Left lung (tissue), 10 donors: ENCODE results near the gene NUP133. TPM values are rescaled to one million over a fixed set of nuclear protein-coding genes. Genes with fewer than 3 reads are reported as not detected.

Experiments
- ATAC-seq: fragments of 200-7000 bp; cut with Tn5 transposase; one replicate; pipeline ENCODE4 v1.9.1; 2020; ENCODE audit warnings: moderate library complexity
- DNase-seq, 4 donors: peaks; one replicate each; pipeline ENCODE4 v3.0.0-alpha.2; 2013 to 2020
- H3K27ac ChIP-seq, 2 donors: fragments of 200-600 bp; sonication (generic) in 1 of 2; one replicate each; pipeline versions ENCODE4 v1.5.0 to v1.8.0; 2020 to 2021
- H3K27me3 ChIP-seq, 2 donors: fragments of 200-600 bp; sonication (generic) in 1 of 2; one replicate each; pipeline versions ENCODE4 v1.5.0 to v1.8.0; 2020 to 2021
- H3K36me3 ChIP-seq, 2 donors: fragments of 200-600 bp; sonication (generic) in 1 of 2; one replicate each; pipeline versions ENCODE4 v1.5.0 to v1.8.0; 2020 to 2021
- H3K4me1 ChIP-seq, 2 donors: fragments of 200-600 bp; one replicate each; pipeline ENCODE4 v1.8.0; 2021
- H3K4me3 ChIP-seq, 2 donors: fragments of 200-600 bp; sonication (generic) in 1 of 2; one replicate each; pipeline versions ENCODE4 v1.5.0 to v1.8.0; 2020 to 2021; ENCODE audit warnings: mild to moderate bottlenecking in 1 of 2
- H3K9me3 ChIP-seq, 2 donors: fragments of 200-600 bp; sonication (generic) in 1 of 2; one replicate each; pipeline versions ENCODE4 v1.5.0 to v1.8.0; 2020 to 2021
- CTCF ChIP-seq, 2 donors: fragments of 200-600 bp; sonication (generic) in 1 of 2; IDR thresholded peaks; one replicate each; pipeline versions ENCODE4 v1.5.0 to v1.8.0; 2021; ENCODE audit warnings: antibody characterized with exemption in 2 of 2
- intact Hi-C, 2 donors: fragments of 100-400 bp; cut with DNase I; formaldehyde crosslinking; loops; one replicate each; pipeline versions ENCODE4 v1.11.2 to v1.14.2; 2022
- polyA plus RNA-seq, 6 donors: library from polyadenylated mRNA; unstranded; fragments of 120-200 nt; gene quantifications; one replicate each; pipeline ENCODE4 v1.2.1, GENCODE V29; 2013; ENCODE audit not compliant: insufficient read length in 6 of 6
- total RNA-seq, 2 donors: library from RNA; stranded (reverse); fragmentation: NEBNext Ultra II Directional; extraction: Animal tissue kit (Norgen Biotek cat#: 25700); gene quantifications; one replicate each; pipeline ENCODE4 v1.2.1, GENCODE V29; 2021
- donor health status: DM: no; HTN: yes; CAD: no.
- donor health status: DM: no; HTN: no; CAD: no.

The NUP133 gene
- total and polyA plus RNA-seq, 8 donors: 30.2 to 47.1 (median 42.5) TPM

DNA sequence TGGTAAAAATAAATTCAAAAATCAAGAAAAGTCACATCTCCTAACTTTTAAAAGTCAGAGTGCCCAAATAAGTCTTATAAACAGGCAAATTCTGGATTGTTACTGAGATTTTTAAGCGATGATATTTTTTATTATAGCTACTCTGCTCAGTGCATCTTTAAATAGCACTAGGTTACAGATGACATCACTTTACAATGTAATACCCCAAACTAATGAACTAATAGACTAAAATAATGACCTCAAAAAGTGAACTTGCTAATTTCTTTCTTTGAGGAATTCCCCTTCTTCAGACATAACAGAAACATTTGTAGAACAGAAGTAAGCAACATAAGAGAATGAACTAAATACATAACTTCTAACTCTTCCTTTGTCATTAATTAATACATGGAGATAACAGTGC is 41.3 kb downstream of the NUP133 start:
- H3K36me3 ChIP-seq: peaks cover 0 to 98% of the 10 kb centered on the region in 2 donors
- no peak for TF ChIP-seq CTCF (IDR thresholded peaks at IDR 0.05)
- ATAC-seq (no peak), DNase-seq (no peak)
- intact Hi-C loops: no loop called here
- H3K9me3 ChIP-seq: no peaks in the 10 kb centered on the region
- H3K4me1 ChIP-seq: no peaks in the 10 kb centered on the region
- H3K27ac ChIP-seq: no peak overlapping the region
- no peak overlapping the region for H3K4me3 ChIP-seq
- no peaks in the 10 kb centered on the region for H3K27me3 ChIP-seq

DNA sequence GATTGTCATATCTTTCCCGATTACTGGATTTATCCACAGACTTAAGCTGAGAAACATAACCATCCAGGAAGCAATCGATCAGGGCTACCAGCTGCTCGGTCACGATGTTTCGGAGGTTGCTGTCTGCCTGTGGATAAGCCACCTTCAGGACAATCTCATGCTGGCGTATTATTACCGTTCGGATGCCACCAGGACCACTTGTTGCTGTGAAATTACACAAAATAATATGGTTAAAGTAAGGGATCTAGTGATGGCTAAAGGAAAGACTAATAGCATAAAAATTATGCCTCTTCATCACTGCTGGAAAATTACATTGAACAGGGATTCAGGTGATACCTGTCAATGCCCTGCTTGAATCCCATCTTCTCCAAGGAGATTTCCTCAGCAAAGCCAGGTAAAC is 43.5 kb downstream of the NUP133 start:
- DNase-seq (no peak), ATAC-seq (no peak)
- intact Hi-C loops: no loop called here
- Histone ChIP-seq H3K27ac (no peak overlapping the region), H3K27me3 (no peaks in the 10 kb centered on the region), H3K9me3 (no peaks in the 10 kb centered on the region), H3K4me1 (no peaks in the 10 kb centered on the region), H3K4me3 (no peak overlapping the region), H3K36me3 (peaks cover 0 to 100% of the 10 kb centered on the region in 2 donors)
- no peak for TF ChIP-seq CTCF (IDR thresholded peaks at IDR 0.05)

DNA sequence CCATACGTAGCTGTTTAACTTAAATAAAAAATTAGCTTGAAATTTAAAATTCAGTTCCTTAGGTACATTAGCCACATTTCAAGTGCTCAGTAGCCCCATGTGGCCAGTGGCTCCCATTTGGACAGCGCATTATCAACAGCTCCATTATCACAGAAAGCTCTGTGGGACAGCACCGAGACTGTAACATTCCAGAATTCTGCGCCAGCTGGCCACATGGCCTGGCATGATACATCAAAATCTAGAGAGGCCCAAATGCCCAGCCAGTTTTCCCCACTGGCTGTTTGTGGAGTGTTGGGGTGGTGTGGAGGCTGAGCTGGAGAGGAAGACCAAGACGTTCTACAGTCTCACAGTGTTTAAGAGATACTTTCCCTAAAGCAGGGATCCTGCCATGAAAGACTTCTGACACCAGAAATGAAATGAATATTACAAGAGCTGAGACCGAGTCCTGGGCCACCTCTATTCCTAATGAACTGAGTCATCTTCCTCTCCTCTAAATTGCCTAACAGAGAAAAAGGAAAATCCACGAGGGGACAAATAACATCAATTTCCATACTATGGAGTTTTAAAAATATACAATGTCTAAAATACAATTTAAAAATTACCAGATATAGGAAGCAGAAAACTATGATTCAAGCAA is 47.0 kb downstream of the NUP133 start:
- no peak for DNase-seq
- no peak overlapping the region for H3K4me3 ChIP-seq
- peaks cover 0 to 99% of the 10 kb centered on the region in 2 donors for H3K36me3 ChIP-seq
- no peaks in the 10 kb centered on the region for H3K4me1 ChIP-seq
- H3K27me3 ChIP-seq: no peaks in the 10 kb centered on the region
- no peak for TF ChIP-seq CTCF (IDR thresholded peaks at IDR 0.05)
- intact Hi-C loops: no loop called here
- no peaks in the 10 kb centered on the region for H3K9me3 ChIP-seq
- no peak for ATAC-seq
- H3K27ac ChIP-seq: no peak overlapping the region

DNA sequence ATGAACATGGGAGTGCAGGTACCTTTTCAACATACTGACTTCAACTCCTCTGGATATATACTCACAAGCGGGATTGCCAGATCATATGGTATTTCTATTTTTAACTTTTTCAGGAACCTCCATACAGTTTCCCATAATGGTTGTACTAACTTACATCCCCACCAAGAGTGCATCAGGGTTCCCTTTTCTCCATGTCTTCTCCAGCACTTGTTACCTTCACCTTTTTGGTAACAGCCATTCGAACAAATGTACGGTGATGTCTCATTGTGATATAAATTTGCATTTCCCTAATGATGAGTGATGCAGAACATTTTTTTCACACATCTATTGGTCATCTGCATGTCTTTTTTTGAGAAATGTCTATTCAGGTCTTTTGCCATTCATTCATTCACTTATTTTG is 48.3 kb downstream of the NUP133 start:
- peaks cover 0 to 99% of the 10 kb centered on the region in 2 donors for H3K36me3 ChIP-seq

DNA sequence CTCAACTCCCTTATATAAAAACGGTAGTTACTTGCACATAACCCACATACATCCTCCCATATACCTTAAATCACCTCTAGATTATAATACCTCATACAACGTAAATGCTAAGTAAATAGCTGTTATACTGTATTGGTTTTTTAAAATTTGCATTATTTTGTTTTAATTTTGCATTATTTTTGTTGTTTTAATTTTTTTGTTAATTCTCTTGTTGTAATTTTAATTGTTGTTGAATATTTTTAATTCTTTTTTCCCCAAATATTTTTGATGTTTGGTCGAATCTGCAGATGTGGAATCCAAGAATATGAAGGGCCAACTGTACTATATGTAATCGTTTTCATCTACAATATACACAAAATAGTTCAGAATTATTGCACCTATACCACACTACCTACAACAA is 50.7 kb downstream of the NUP133 start:
- H3K4me1 ChIP-seq: no peaks in the 10 kb centered on the region
- H3K4me3 ChIP-seq: no peak overlapping the region
- no peaks in the 10 kb centered on the region for H3K9me3 ChIP-seq
- H3K27ac ChIP-seq: no peak overlapping the region
- no peak for TF ChIP-seq CTCF (IDR thresholded peaks at IDR 0.05)
- no peak for DNase-seq
- no peaks in the 10 kb centered on the region for H3K27me3 ChIP-seq
- peaks cover 0 to 81% of the 10 kb centered on the region in 2 donors for H3K36me3 ChIP-seq
- ATAC-seq: no peak
- intact Hi-C loops: no loop called here

More for the DNA sequence above, 48.3 kb downstream of the NUP133 start:
- Histone ChIP-seq H3K4me3 (no peak overlapping the region), H3K4me1 (no peaks in the 10 kb centered on the region), H3K27me3 (no peaks in the 10 kb centered on the region), H3K27ac (no peak overlapping the region), H3K9me3 (no peaks in the 10 kb centered on the region)
- DNase-seq (no peak), ATAC-seq (no peak)
- intact Hi-C loops: no loop called here
- no peak for TF ChIP-seq CTCF (IDR thresholded peaks at IDR 0.05)
